ENCODE measurements around the gene CHMP3. TPM values are rescaled to one million over a fixed set of nuclear protein-coding genes. Genes with fewer than 3 reads are reported as not detected.
A peak's percentile ranks its signal among the peaks of the same experiment; 100 is the strongest.

CHMP3 gene
- total RNA-seq, 4 donors from 2014 or later, result 64.0 to 99.1 (median 71.5) TPM

GRCh38 chr2:86522711-86523110 lies 40.5 kb downstream of the CHMP3 start:
- no peak overlapping the region for H3K4me3 ChIP-seq
- H3K4me1 ChIP-seq, result no peaks in the 10 kb centered on the region
- TF ChIP-seq CTCF (IDR thresholded peaks at IDR 0.05 in 4 of 5, conservative IDR thresholded peaks at IDR 0.05 in 1 of 5), result no peak
- TF ChIP-seq POLR2A (IDR thresholded peaks at IDR 0.05), result no peak
- in situ Hi-C loops (cut with MboI; ENCODE audit: low sequenced_read_pairs in 4 of 4) (no loop called here), intact Hi-C loops (cut with DNase I; ENCODE audit: low total_unique reads) (no loop called here)
- no peaks in the 10 kb centered on the region for H3K27me3 ChIP-seq
- no peak for DNase-seq
- no peak for ATAC-seq
- no peaks in the 10 kb centered on the region for H3K9me3 ChIP-seq
- H3K36me3 ChIP-seq, result peaks cover 0 to 17% of the 10 kb centered on the region in 2 donors
- no peak overlapping the region for H3K27ac ChIP-seq

DNA sequence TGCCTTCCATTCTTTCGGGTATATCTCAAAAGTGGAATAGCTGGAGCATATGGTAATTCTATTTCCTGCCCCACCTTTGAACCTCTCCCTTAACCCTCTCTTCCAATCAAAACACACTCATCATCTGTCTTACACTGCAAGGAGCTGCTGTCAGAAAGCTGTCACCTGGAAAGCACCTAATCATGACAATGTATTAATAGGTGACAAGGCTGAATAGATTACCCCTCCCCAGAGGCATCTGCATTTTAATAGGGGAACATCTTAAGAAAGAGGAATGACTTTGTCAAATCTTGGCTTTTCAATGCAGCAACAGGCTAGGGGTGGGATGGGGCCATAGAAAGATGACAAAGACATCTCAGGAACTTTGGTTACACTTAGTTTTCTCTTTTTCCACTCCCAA lies 41.3 kb downstream of the CHMP3 start:
- H3K27ac ChIP-seq, result no peak overlapping the region
- DNase-seq, result no peak
- H3K9me3 ChIP-seq, result no peaks in the 10 kb centered on the region
- no peak overlapping the region for H3K4me3 ChIP-seq
- H3K27me3 ChIP-seq, result no peaks in the 10 kb centered on the region
- intact Hi-C loops (cut with DNase I; ENCODE audit: low total_unique reads), result no loop called here
- no peak for TF ChIP-seq CTCF (IDR thresholded peaks at IDR 0.05 in 4 of 5, conservative IDR thresholded peaks at IDR 0.05 in 1 of 5)
- TF ChIP-seq POLR2A (IDR thresholded peaks at IDR 0.05), result no peak
- in situ Hi-C loops (cut with MboI; ENCODE audit: low sequenced_read_pairs in 4 of 4), result no loop called here
- no peak for ATAC-seq
- no peaks in the 10 kb centered on the region for H3K4me1 ChIP-seq
- H3K36me3 ChIP-seq, result peaks cover 0 to 9% of the 10 kb centered on the region in 2 donors

- H3K9me3 ChIP-seq, result no peaks in the 10 kb centered on the region
- peaks cover 0 to 2% of the 10 kb centered on the region in 2 donors for H3K4me1 ChIP-seq
- no peak for ATAC-seq
- intact Hi-C loops (cut with DNase I; ENCODE audit: low total_unique reads), result no loop called here
- no peaks in the 10 kb centered on the region for H3K27me3 ChIP-seq
- DNase-seq, result no peak
- in situ Hi-C loops (cut with MboI; ENCODE audit: low sequenced_read_pairs in 4 of 4), result no loop called here
- H3K36me3 ChIP-seq, result no peaks in the 10 kb centered on the region
- no peak overlapping the region for H3K4me3 ChIP-seq
- TF ChIP-seq POLR2A (IDR thresholded peaks at IDR 0.05) (no peak), CTCF (IDR thresholded peaks at IDR 0.05 in 4 of 5, conservative IDR thresholded peaks at IDR 0.05 in 1 of 5) (no peak)
- H3K27ac ChIP-seq, result no peak overlapping the region
These were observed 43.1 kb downstream of the CHMP3 start for GRCh38 chr2:86520153-86520552.

- TF ChIP-seq POLR2A (IDR thresholded peaks at IDR 0.05), result no peak
- TF ChIP-seq CTCF (IDR thresholded peaks at IDR 0.05 in 4 of 5, conservative IDR thresholded peaks at IDR 0.05 in 1 of 5), result no peak
- H3K4me3 ChIP-seq, result no peak overlapping the region
- H3K27ac ChIP-seq, result no peak overlapping the region
- peaks cover 8 to 10% of the 10 kb centered on the region in 2 donors for H3K4me1 ChIP-seq
- intact Hi-C loops (cut with DNase I; ENCODE audit: low total_unique reads) (no loop called here), in situ Hi-C loops (cut with MboI; ENCODE audit: low sequenced_read_pairs in 4 of 4) (no loop called here)
- no peak for ATAC-seq
- no peak for DNase-seq
- no peaks in the 10 kb centered on the region for H3K9me3 ChIP-seq
- no peaks in the 10 kb centered on the region for H3K36me3 ChIP-seq
- no peaks in the 10 kb centered on the region for H3K27me3 ChIP-seq
These were observed 43.9 kb downstream of the CHMP3 start for GRCh38 chr2:86519349-86519748.

- Histone ChIP-seq H3K36me3 (no peaks in the 10 kb centered on the region), H3K27me3 (no peaks in the 10 kb centered on the region), H3K4me3 (no peak overlapping the region), H3K27ac (no peak overlapping the region), H3K9me3 (no peaks in the 10 kb centered on the region), H3K4me1 (peaks cover 16 to 18% of the 10 kb centered on the region in 2 donors)
- TF ChIP-seq POLR2A (IDR thresholded peaks at IDR 0.05) (no peak), CTCF (IDR thresholded peaks at IDR 0.05 in 4 of 5, conservative IDR thresholded peaks at IDR 0.05 in 1 of 5) (peak in 1 of 5 experiments; percentile 28)
- in situ Hi-C loops (cut with MboI; ENCODE audit: low sequenced_read_pairs in 4 of 4) (no loop called here), intact Hi-C loops (cut with DNase I; ENCODE audit: low total_unique reads) (no loop called here)
- DNase-seq (no peak), ATAC-seq (no peak)
These were observed 44.8 kb downstream of the CHMP3 start for GRCh38 chr2:86518481-86518880.

Data from gastrocnemius medialis (tissue), 4 donors.